Measurements from ENCODE around the gene AMY1C.
"Not testable (repeated sequence)": the region's sequence is repeated elsewhere in the genome, so short reads cannot be mapped to it uniquely, and the experiment has no call there.

Gene AMY1C

GRCh38 chr1:103749598-103749997 is at the start of gene AMY1C:
AMY1C (plus strand) TSS chr1:103749898; CDS start chr1:103750470, 572 bp downstream.
- not testable (repeated sequence) for H3K4me3 ChIP-seq (ENCODE audit: low read length); H3K4me1 ChIP-seq (ENCODE audit: low read length); H3K27ac ChIP-seq (ENCODE audit: low read length); H3K9ac ChIP-seq (ENCODE audit: low read length); H2AFZ ChIP-seq (ENCODE audit: low read depth, low read length); H3K4me2 ChIP-seq (ENCODE audit: low read length); H3K9me3 ChIP-seq (ENCODE audit: insufficient read depth, low read length); H4K20me1 ChIP-seq (ENCODE audit: insufficient read depth, low read length); H3K27me3 ChIP-seq (ENCODE audit: low read depth, low read length); H3K36me3 ChIP-seq (replicated peaks; ENCODE audit: low read depth, low read length); H3K79me2 ChIP-seq (ENCODE audit: low read length)

- H3K4me3 ChIP-seq (ENCODE audit: low read length); H3K9ac ChIP-seq (ENCODE audit: low read length); H3K36me3 ChIP-seq (replicated peaks; ENCODE audit: low read depth, low read length); H4K20me1 ChIP-seq (ENCODE audit: insufficient read depth, low read length); H3K4me2 ChIP-seq (ENCODE audit: low read length); H3K27me3 ChIP-seq (ENCODE audit: low read depth, low read length); H3K4me1 ChIP-seq (ENCODE audit: low read length); H2AFZ ChIP-seq (ENCODE audit: low read depth, low read length); H3K79me2 ChIP-seq (ENCODE audit: low read length); H3K9me3 ChIP-seq (ENCODE audit: insufficient read depth, low read length); H3K27ac ChIP-seq (ENCODE audit: low read length): not testable (repeated sequence)
Measured at GRCh38 chr1:103700669-103701068, 49.0 kb upstream of the AMY1C start.

DNA sequence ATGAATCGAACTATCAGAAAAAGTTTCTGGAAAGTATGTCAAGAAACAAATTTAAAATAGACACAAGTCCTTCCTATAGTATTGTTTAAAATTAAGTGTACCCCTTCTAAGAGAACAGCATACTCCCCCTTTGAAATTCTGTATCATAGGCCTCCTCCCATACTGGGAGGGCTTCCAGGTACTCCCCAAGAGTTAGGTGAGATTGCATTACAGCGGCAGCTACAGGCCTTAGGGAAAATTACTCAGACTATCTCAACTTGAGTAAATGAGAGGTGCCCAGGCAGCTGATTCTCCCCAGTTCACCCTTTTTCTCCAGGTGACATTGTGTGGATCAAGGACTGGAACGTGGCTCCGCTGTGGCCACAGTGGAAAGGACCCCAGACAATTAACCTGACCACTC is 48.4 kb upstream of the AMY1C start:
- H3K9ac ChIP-seq (ENCODE audit: low read length); H3K27ac ChIP-seq (ENCODE audit: low read length); H3K9me3 ChIP-seq (ENCODE audit: insufficient read depth, low read length); H3K4me3 ChIP-seq (ENCODE audit: low read length); H2AFZ ChIP-seq (ENCODE audit: low read depth, low read length); H3K27me3 ChIP-seq (ENCODE audit: low read depth, low read length); H4K20me1 ChIP-seq (ENCODE audit: insufficient read depth, low read length); H3K4me2 ChIP-seq (ENCODE audit: low read length); H3K79me2 ChIP-seq (ENCODE audit: low read length); H3K4me1 ChIP-seq (ENCODE audit: low read length); H3K36me3 ChIP-seq (replicated peaks; ENCODE audit: low read depth, low read length): not testable (repeated sequence)

DNA sequence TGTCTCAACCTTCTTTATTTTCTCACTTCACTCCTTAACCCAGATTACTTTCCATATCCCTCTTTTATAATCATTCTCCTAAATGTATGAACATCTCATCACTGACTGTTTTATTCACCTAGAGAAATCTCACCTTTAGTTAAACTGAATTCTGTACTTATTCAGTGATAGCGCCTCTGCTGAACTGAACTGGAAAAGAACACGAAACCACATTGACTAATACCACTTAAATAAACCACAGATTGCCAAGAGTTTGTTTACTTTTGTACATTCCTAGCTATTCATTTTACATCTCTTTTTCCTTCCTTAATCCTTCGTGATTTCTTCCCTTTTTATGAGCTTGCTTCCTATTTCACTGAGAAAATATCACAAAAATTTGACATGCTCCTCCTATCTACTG is 42.0 kb upstream of the AMY1C start:
- H4K20me1 ChIP-seq (ENCODE audit: insufficient read depth, low read length); H3K36me3 ChIP-seq (replicated peaks; ENCODE audit: low read depth, low read length); H3K9ac ChIP-seq (ENCODE audit: low read length); H3K79me2 ChIP-seq (ENCODE audit: low read length); H3K4me1 ChIP-seq (ENCODE audit: low read length); H3K27ac ChIP-seq (ENCODE audit: low read length); H3K4me3 ChIP-seq (ENCODE audit: low read length); H3K9me3 ChIP-seq (ENCODE audit: insufficient read depth, low read length); H2AFZ ChIP-seq (ENCODE audit: low read depth, low read length); H3K4me2 ChIP-seq (ENCODE audit: low read length); H3K27me3 ChIP-seq (ENCODE audit: low read depth, low read length): not testable (repeated sequence)

DNA sequence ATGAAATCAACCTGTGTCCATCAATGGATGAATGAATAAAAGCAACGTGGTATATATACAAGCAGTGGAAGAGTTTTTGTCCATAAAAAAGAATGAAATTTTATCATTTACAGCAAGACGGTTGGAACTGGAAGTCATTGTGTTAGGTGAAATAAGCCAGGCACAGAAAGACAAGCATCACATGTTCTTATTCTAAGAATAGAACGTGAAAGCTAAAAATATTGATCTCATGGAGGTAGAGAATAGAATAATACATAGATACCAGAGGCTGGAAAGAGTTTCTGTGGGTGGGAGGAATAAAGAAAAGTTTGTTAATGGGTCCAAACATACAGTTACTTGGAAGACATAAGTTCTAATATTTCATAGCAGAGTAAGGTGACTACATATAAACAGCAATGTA is 39.3 kb upstream of the AMY1C start:
- not testable (repeated sequence) for H3K79me2 ChIP-seq (ENCODE audit: low read length); H4K20me1 ChIP-seq (ENCODE audit: insufficient read depth, low read length); H3K36me3 ChIP-seq (replicated peaks; ENCODE audit: low read depth, low read length); H3K9ac ChIP-seq (ENCODE audit: low read length); H3K27ac ChIP-seq (ENCODE audit: low read length); H3K4me3 ChIP-seq (ENCODE audit: low read length); H2AFZ ChIP-seq (ENCODE audit: low read depth, low read length); H3K27me3 ChIP-seq (ENCODE audit: low read depth, low read length); H3K4me1 ChIP-seq (ENCODE audit: low read length); H3K4me2 ChIP-seq (ENCODE audit: low read length); H3K9me3 ChIP-seq (ENCODE audit: insufficient read depth, low read length)

DNA sequence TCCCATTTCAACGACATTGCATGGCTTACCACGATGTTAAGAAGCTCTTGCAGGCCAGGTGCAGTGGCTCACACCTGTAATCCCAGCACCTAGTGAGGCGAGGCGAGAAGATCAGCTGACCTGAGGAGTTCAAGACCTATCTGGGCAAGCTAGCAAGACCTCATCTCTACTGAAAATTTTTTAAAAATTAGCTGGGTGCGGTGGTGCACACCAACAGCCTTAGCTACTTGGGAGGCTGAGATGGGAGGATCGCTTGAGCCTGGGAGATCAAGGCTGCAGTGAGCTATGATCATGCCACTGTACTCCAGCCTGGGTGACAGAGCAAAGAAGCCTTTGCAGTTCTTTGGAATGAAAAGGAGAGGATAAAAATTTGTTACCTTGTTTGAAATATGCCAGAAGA is 32.3 kb upstream of the AMY1C start:
- H3K4me3 ChIP-seq (ENCODE audit: low read length); H3K36me3 ChIP-seq (replicated peaks; ENCODE audit: low read depth, low read length); H3K9me3 ChIP-seq (ENCODE audit: insufficient read depth, low read length); H4K20me1 ChIP-seq (ENCODE audit: insufficient read depth, low read length); H3K9ac ChIP-seq (ENCODE audit: low read length); H3K79me2 ChIP-seq (ENCODE audit: low read length); H3K27ac ChIP-seq (ENCODE audit: low read length); H3K4me2 ChIP-seq (ENCODE audit: low read length); H3K4me1 ChIP-seq (ENCODE audit: low read length); H2AFZ ChIP-seq (ENCODE audit: low read depth, low read length); H3K27me3 ChIP-seq (ENCODE audit: low read depth, low read length): not testable (repeated sequence)

- H3K4me3 ChIP-seq (ENCODE audit: low read length); H3K27ac ChIP-seq (ENCODE audit: low read length); H3K4me1 ChIP-seq (ENCODE audit: low read length); H3K9ac ChIP-seq (ENCODE audit: low read length); H3K36me3 ChIP-seq (replicated peaks; ENCODE audit: low read depth, low read length); H3K27me3 ChIP-seq (ENCODE audit: low read depth, low read length); H3K9me3 ChIP-seq (ENCODE audit: insufficient read depth, low read length); H4K20me1 ChIP-seq (ENCODE audit: insufficient read depth, low read length); H2AFZ ChIP-seq (ENCODE audit: low read depth, low read length); H3K79me2 ChIP-seq (ENCODE audit: low read length); H3K4me2 ChIP-seq (ENCODE audit: low read length): not testable (repeated sequence)
Measured at GRCh38 chr1:103721473-103721872, 28.2 kb upstream of the AMY1C start.

DNA sequence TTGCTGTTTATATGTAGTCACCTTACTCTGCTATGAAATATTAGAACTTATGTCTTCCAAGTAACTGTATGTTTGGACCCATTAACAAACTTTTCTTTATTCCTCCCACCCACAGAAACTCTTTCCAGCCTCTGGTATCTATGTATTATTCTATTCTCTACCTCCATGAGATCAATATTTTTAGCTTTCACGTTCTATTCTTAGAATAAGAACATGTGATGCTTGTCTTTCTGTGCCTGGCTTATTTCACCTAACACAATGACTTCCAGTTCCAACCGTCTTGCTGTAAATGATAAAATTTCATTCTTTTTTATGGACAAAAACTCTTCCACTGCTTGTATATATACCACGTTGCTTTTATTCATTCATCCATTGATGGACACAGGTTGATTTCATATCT is 14.4 kb upstream of the AMY1C start:
- not testable (repeated sequence) for H3K4me2 ChIP-seq (ENCODE audit: low read length); H3K79me2 ChIP-seq (ENCODE audit: low read length); H2AFZ ChIP-seq (ENCODE audit: low read depth, low read length); H3K4me3 ChIP-seq (ENCODE audit: low read length); H3K4me1 ChIP-seq (ENCODE audit: low read length); H3K9ac ChIP-seq (ENCODE audit: low read length); H3K36me3 ChIP-seq (replicated peaks; ENCODE audit: low read depth, low read length); H3K27me3 ChIP-seq (ENCODE audit: low read depth, low read length); H3K27ac ChIP-seq (ENCODE audit: low read length); H3K9me3 ChIP-seq (ENCODE audit: insufficient read depth, low read length); H4K20me1 ChIP-seq (ENCODE audit: insufficient read depth, low read length)

DNA sequence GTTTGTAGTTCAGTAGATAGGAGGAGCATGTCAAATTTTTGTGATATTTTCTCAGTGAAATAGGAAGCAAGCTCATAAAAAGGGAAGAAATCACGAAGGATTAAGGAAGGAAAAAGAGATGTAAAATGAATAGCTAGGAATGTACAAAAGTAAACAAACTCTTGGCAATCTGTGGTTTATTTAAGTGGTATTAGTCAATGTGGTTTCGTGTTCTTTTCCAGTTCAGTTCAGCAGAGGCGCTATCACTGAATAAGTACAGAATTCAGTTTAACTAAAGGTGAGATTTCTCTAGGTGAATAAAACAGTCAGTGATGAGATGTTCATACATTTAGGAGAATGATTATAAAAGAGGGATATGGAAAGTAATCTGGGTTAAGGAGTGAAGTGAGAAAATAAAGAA is 11.7 kb upstream of the AMY1C start:
- H3K4me2 ChIP-seq (ENCODE audit: low read length); H3K27me3 ChIP-seq (ENCODE audit: low read depth, low read length); H3K36me3 ChIP-seq (replicated peaks; ENCODE audit: low read depth, low read length); H3K27ac ChIP-seq (ENCODE audit: low read length); H2AFZ ChIP-seq (ENCODE audit: low read depth, low read length); H3K9ac ChIP-seq (ENCODE audit: low read length); H4K20me1 ChIP-seq (ENCODE audit: insufficient read depth, low read length); H3K4me3 ChIP-seq (ENCODE audit: low read length); H3K4me1 ChIP-seq (ENCODE audit: low read length); H3K9me3 ChIP-seq (ENCODE audit: insufficient read depth, low read length); H3K79me2 ChIP-seq (ENCODE audit: low read length): not testable (repeated sequence)

GRCh38 chr1:103744449-103744848 is 5.2 kb upstream of the AMY1C start:
- H3K9ac ChIP-seq (ENCODE audit: low read length); H3K36me3 ChIP-seq (replicated peaks; ENCODE audit: low read depth, low read length); H3K4me1 ChIP-seq (ENCODE audit: low read length); H3K4me3 ChIP-seq (ENCODE audit: low read length); H3K27me3 ChIP-seq (ENCODE audit: low read depth, low read length); H3K79me2 ChIP-seq (ENCODE audit: low read length); H4K20me1 ChIP-seq (ENCODE audit: insufficient read depth, low read length); H3K27ac ChIP-seq (ENCODE audit: low read length); H3K9me3 ChIP-seq (ENCODE audit: insufficient read depth, low read length); H3K4me2 ChIP-seq (ENCODE audit: low read length); H2AFZ ChIP-seq (ENCODE audit: low read depth, low read length): not testable (repeated sequence)

Data from OCI-LY3 (cell line).